Measurements from ENCODE around the gene AKR1D1.

DNA sequence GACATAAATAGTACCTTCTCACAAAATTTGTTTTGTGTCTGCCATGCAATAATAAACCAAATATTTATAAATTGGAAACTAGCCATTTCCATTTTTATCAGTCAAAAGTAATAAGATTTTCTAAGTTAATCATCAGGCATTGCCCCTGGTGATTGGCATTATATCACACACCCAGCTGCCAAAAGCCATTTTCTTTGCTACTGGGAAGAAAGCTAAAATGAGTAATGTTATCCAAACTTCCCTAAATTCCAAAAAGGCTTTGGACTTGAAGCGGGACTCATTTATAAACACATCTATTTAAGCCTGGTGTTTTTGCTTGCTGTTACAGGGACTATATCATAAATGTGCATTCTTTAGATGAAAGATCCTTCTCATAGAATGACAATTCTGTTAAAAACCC, 86.0 kb downstream of the AKR1D1 start:
- TF ChIP-seq, protein P1, sequence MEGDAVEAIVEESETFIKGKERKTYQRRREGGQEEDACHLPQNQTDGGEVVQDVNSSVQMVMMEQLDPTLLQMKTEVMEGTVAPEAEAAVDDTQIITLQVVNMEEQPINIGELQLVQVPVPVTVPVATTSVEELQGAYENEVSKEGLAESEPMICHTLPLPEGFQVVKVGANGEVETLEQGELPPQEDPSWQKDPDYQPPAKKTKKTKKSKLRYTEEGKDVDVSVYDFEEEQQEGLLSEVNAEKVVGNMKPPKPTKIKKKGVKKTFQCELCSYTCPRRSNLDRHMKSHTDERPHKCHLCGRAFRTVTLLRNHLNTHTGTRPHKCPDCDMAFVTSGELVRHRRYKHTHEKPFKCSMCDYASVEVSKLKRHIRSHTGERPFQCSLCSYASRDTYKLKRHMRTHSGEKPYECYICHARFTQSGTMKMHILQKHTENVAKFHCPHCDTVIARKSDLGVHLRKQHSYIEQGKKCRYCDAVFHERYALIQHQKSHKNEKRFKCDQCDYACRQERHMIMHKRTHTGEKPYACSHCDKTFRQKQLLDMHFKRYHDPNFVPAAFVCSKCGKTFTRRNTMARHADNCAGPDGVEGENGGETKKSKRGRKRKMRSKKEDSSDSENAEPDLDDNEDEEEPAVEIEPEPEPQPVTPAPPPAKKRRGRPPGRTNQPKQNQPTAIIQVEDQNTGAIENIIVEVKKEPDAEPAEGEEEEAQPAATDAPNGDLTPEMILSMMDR (IDR thresholded peaks at IDR 0.05), result no peak
- TF ChIP-seq EZH2 (IDR thresholded peaks at IDR 0.05; ENCODE audit: borderline replicate concordance, insufficient read depth, low read depth, low read length, poor library complexity, severe bottlenecking), result no peak

Data from B cell (primary cell).